SK-N-MC (cell line): ENCODE data around the gene CARD9.

ENCODE experiments used
- EZH2 ChIP-seq: fragments of 200-600 bp; sonication (generic); IDR thresholded peaks from one replicate; pipeline ENCODE4 v1.6.1; 2017; ENCODE audit warnings: antibody characterized with exemption
- FOXP2 ChIP-seq: optimal IDR thresholded peaks from 2 replicates; pipeline ENCODE3; 2011; ENCODE audit warnings: mild to moderate bottlenecking, moderate library complexity; ENCODE audit not compliant: insufficient read depth; ENCODE audit errors: extremely low read length, control extremely low read depth
- POLR2AphosphoS5 ChIP-seq: IDR thresholded peaks from 2 replicates; pipeline ENCODE4 v1.6.1; 2012; ENCODE audit warnings: mild to moderate bottlenecking, low read depth, low read length, borderline replicate concordance

DNA sequence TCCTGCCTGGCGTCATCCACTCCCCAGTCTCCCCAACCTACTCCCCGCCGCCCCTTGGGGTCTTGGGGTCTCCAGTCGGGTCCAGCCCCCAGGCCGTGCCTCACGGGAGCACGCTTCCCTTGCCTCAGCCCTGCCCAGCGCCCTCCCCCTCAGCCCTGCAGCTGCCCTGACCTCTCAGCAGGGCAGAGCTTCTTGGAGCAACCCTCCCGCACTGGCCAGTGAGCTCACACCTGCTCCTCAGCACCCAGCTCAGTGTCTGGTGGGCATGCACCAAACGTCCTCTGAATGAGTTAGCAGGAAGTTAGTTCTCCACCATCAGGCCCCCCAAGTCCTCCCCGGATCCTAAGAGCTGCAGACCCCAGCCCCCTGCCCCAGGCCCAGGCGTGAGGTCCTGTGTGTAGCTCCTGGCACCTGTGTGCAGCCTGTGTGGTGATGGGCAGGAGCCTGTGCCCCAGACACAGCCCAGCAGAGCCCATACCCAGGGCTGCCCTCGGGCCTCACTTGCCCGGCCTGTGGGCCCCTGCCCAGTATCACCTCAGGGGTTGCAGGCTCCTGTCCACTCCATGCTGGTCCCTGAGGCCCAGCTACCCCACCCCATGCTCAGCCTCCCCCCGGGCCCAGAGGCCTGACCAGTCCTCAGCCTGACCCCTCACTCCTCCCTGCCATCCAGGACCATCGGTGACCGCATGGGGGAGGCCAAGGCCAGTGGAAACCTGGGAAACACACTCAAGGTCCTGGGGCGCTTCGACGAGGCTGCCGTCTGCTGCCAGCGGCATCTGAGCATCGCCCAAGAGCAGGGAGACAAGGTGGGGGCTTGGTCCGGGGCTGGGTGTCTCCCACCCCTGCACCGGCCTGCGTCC is 37.9 kb downstream of the CARD9 start:
- TF ChIP-seq EZH2 (no peak), POLR2AphosphoS5 (no peak), FOXP2 (no peak)
